Esophagus squamous epithelium (tissue), 4 donors: Measurements from ENCODE around the gene MED10.

Source experiments
- CTCF ChIP-seq, 6 experiments: fragments of 450-650 bp in 4 of 6; fragments of 200-600 bp in 2 of 6; sonication (generic) in 2 of 6; IDR thresholded peaks; one replicate each; pipeline ENCODE4 v1.5.1; 2016 to 2019; ENCODE audit warnings: antibody characterized with exemption in 6 of 6, mild to moderate bottlenecking in 4 of 6, moderate library complexity in 4 of 6
- POLR2A ChIP-seq, 4 donors: fragments of 450-650 bp; IDR thresholded peaks; one replicate each; pipeline ENCODE4 v1.6.1; 2017; ENCODE audit warnings: antibody characterized with exemption in 4 of 4, mild to moderate bottlenecking in 4 of 4, moderate library complexity in 3 of 4

GRCh38 chr5:6384856-6385255 lies 6.5 kb upstream of the MED10 start:
- TF ChIP-seq POLR2A (IDR thresholded peaks at IDR 0.05): no peak
- no peak for TF ChIP-seq CTCF (IDR thresholded peaks at IDR 0.05)
